Neural crest cell (in vitro differentiated cells): Measurements from ENCODE around the gene SLAIN1. TPM values are rescaled to one million over a fixed set of nuclear protein-coding genes. Genes with fewer than 3 reads are reported as not detected.

ENCODE experiments used
- DNase-seq: peaks from one replicate; pipeline ENCODE4 v3.0.0; 2021; ENCODE audit warnings: low read depth, mixed read lengths, low spot score
- H3K27ac Mint-ChIP-seq: one replicate; pipeline ENCODE4 v1.8.0; 2021; ENCODE audit warnings: mild to moderate bottlenecking, mixed read lengths; ENCODE audit not compliant: unreplicated experiment
- H3K27me3 Mint-ChIP-seq: 2 replicates; pipeline ENCODE4 v1.8.0; 2021; ENCODE audit warnings: low read depth, mild to moderate bottlenecking, mixed read lengths
- H3K36me3 Mint-ChIP-seq: 2 replicates; pipeline ENCODE4 v1.8.0; 2021; ENCODE audit warnings: low read depth, mild to moderate bottlenecking, mixed read lengths
- H3K4me1 Mint-ChIP-seq: 2 replicates; pipeline ENCODE4 v1.8.0; 2021; ENCODE audit warnings: mixed read lengths
- H3K4me3 Mint-ChIP-seq: one replicate; pipeline ENCODE4 v1.8.0; 2021; ENCODE audit warnings: mild to moderate bottlenecking, mixed read lengths
- H3K9me3 Mint-ChIP-seq: 2 replicates; pipeline ENCODE4 v1.8.0; 2021; ENCODE audit warnings: mixed read lengths
- CTCF ChIP-seq: fragments of 200-600 bp; sonication (generic); conservative IDR thresholded peaks from 2 replicates; pipeline ENCODE4 v1.5.0; 2021; ENCODE audit warnings: antibody characterized with exemption, mild to moderate bottlenecking
- total RNA-seq: library from RNA; stranded (reverse); gene quantifications from 2 replicates; pipeline ENCODE4 v1.2.1, GENCODE V29; 2021

The SLAIN1 gene
- total RNA-seq, 1 donor from 2014 or later = 38.7 TPM

GRCh38 chr13:77716692-77717091 lies 19.2 kb downstream of the SLAIN1 start:
- TF ChIP-seq CTCF = no peak
- H3K4me1 Mint-ChIP-seq = peaks cover 9% of the 10 kb centered on the region
- DNase-seq = no peak
- H3K36me3 Mint-ChIP-seq = peaks cover 32% of the 10 kb centered on the region
- no peak overlapping the region for H3K27ac Mint-ChIP-seq
- H3K4me3 Mint-ChIP-seq = no peak overlapping the region
- peaks cover 12% of the 10 kb centered on the region for H3K9me3 Mint-ChIP-seq
- no peaks in the 10 kb centered on the region for H3K27me3 Mint-ChIP-seq

GRCh38 chr13:77717508-77717907 lies 20.0 kb downstream of the SLAIN1 start:
- no peak for TF ChIP-seq CTCF
- Mint-ChIP-seq H3K4me1 (peaks cover 9% of the 10 kb centered on the region), H3K36me3 (peaks cover 30% of the 10 kb centered on the region), H3K27me3 (no peaks in the 10 kb centered on the region), H3K27ac (no peak overlapping the region), H3K4me3 (no peak overlapping the region), H3K9me3 (peaks cover 6% of the 10 kb centered on the region)
- no peak for DNase-seq

- Mint-ChIP-seq H3K9me3 (peaks cover 6% of the 10 kb centered on the region), H3K27me3 (no peaks in the 10 kb centered on the region), H3K4me3 (no peak overlapping the region), H3K4me1 (peaks cover 9% of the 10 kb centered on the region), H3K36me3 (peaks cover 41% of the 10 kb centered on the region), H3K27ac (no peak overlapping the region)
- no peak for TF ChIP-seq CTCF
- DNase-seq = no peak
Measured at GRCh38 chr13:77719128-77719527, 21.6 kb downstream of the SLAIN1 start.

- Mint-ChIP-seq H3K4me3 (no peak overlapping the region), H3K27ac (no peak overlapping the region), H3K9me3 (peaks cover 2% of the 10 kb centered on the region), H3K36me3 (peaks cover 47% of the 10 kb centered on the region), H3K4me1 (peaks cover 14% of the 10 kb centered on the region), H3K27me3 (no peaks in the 10 kb centered on the region)
- no peak for TF ChIP-seq CTCF
- no peak for DNase-seq
Measured at GRCh38 chr13:77720988-77721387, 23.5 kb downstream of the SLAIN1 start.

GRCh38 chr13:77724092-77724491 lies 26.6 kb downstream of the SLAIN1 start:
- peaks cover 50% of the 10 kb centered on the region for H3K36me3 Mint-ChIP-seq
- no peaks in the 10 kb centered on the region for H3K9me3 Mint-ChIP-seq
- peaks cover 10% of the 10 kb centered on the region for H3K4me1 Mint-ChIP-seq
- no peak for DNase-seq
- no peak for TF ChIP-seq CTCF
- no peak overlapping the region for H3K27ac Mint-ChIP-seq
- H3K27me3 Mint-ChIP-seq = no peaks in the 10 kb centered on the region
- H3K4me3 Mint-ChIP-seq = no peak overlapping the region

GRCh38 chr13:77725071-77725470 lies 27.6 kb downstream of the SLAIN1 start:
- Mint-ChIP-seq H3K27me3 (no peaks in the 10 kb centered on the region), H3K27ac (no peak overlapping the region), H3K9me3 (no peaks in the 10 kb centered on the region), H3K4me1 (peaks cover 5% of the 10 kb centered on the region), H3K36me3 (peaks cover 57% of the 10 kb centered on the region), H3K4me3 (no peak overlapping the region)
- TF ChIP-seq CTCF = no peak
- no peak for DNase-seq
